Left renal pelvis (tissue), 4 donors: ENCODE data around the gene MYO7A. TPM values are rescaled to one million over a fixed set of nuclear protein-coding genes. Genes with fewer than 3 reads are reported as not detected.

ENCODE experiments used
- DNase-seq, 4 donors: peaks; one replicate each; pipeline ENCODE4 v3.0.0-alpha.2; 2013; ENCODE audit warnings: low read depth in 4 of 4, low spot score in 3 of 4
- polyA plus RNA-seq, 4 donors: library from polyadenylated mRNA; unstranded; fragments of 120-200 nt; gene quantifications; one replicate each; pipeline ENCODE4 v1.2.1, GENCODE V29; 2013; ENCODE audit not compliant: insufficient read length in 4 of 4

The MYO7A gene
- polyA plus RNA-seq, 4 donors = 2.2 to 4.2 (median 2.8) TPM

- DNase-seq = no peak
Observed at GRCh38 chr11:77144196-77144856, 16.3 kb downstream of the MYO7A start.

- no peak for DNase-seq
Observed at GRCh38 chr11:77144857-77145428, 16.9 kb downstream of the MYO7A start.

DNA sequence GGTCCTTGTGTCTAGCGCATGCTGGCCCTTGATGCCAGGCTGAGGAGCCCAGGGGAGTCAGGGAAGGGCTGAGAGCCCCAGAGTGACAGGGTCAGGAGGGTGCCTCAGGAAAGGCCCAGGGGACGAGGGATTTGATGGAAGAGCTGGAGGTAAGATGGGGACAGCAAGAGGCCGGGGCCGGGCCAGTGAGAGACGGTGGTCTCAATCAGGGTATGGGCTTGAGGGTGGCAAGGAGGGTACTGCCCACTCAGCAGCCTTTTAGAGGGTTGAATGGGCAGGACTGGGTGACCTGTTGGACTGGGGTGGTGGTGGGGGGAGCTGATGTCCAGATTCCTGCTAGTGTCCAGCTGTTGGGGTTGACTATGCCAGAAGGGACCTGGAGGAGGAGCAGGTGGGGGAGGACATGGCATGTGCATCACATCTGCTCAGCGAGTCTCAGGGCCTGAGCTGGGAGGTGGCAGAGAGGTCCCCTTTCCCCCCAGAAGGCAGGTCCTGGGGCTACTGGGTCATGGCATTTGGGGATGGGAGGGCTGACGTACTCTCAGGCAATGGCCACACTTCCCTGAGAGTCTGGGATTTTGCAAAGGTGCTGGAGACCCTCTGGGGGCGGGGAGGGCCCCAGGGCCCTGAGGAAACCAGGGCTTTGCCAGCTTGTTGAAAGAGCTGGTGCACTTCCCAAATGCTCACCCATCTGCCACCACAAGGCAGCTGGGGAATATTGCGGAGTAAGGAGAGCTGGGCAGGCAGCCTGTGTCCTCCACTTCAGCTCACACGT, 18.4 kb downstream of the MYO7A start:
- no peak for DNase-seq

DNA sequence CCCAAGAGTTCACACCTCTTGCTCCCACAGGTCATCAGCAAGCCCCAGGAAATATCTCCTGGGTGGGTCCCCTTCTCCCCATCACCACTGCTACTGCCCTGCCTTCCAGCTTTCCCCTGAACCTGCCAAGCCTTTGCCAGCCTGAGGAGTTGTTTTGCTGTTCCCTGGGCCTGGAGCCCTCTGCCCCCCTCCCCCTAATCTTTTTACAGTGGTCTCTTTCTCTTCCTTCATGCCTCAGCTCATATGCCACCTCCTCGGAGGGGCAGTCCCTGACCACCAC, 18.9 kb downstream of the MYO7A start:
- no peak for DNase-seq

DNA sequence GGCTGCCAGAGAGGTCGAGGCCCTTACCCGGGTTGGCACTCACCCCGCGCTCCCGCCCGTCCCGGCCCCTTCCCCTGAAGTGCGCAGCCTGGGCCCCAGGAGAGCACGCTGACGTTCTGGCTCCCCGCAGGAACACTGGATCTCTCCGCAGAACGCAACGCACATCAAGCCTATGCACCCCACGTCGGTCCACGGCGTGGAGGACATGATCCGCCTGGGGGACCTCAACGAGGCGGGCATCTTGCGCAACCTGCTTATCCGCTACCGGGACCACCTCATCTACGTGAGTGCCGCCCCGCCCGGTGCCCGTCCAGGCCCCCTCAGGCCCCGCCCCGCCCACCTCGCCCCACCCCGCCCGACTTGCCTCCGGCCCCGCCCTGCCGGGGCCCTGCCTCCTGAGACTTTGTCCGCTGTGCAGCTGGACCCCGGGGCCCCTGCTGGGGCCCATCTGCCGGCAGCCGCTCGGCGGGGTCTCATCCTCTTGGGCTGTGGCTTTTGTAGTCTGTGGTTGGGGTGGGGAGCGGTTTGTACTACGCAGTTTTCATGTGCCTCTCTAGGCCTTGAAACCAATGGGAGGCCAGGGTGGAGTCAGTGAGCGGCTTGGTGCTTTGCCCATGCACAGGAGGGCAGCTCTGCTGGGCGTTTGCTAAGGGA, 19.7 kb downstream of the MYO7A start:
- no peak for DNase-seq

- DNase-seq = no peak
Observed at GRCh38 chr11:77148963-77149715, 21.1 kb downstream of the MYO7A start.

DNA sequence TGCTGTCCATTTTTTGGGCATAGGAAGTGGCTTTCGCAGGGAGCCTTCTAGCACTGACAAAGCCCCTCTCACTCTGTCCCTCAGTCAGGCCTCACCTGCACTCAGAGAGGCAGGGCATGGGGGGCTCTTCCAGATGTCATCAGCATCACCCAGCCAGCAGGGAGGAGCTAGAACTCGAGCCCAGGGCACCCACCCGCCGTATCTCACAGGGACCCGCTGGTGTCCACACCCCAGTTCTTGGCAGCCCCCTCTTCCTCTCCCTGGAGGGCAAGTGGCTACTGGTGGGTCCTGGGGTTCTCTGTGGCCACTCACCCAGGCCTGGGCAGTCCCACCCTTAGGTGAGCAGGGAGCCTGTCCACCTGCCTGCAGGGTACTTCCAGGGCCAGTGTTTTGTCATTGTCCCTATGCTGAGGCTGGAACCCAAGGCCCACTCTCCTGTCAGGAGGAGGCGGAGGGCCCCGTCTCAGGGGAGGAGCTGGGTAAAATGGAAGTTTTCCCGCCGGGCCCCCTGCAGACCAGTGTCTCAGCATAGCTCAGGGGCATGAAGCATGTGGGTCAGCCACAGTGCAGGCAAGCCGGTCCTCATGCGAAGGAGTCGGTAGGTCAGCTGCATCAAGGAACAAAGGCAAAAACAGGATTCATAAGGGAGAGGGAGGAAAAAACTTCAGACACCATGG, 21.8 kb downstream of the MYO7A start:
- DNase-seq = no peak

DNA sequence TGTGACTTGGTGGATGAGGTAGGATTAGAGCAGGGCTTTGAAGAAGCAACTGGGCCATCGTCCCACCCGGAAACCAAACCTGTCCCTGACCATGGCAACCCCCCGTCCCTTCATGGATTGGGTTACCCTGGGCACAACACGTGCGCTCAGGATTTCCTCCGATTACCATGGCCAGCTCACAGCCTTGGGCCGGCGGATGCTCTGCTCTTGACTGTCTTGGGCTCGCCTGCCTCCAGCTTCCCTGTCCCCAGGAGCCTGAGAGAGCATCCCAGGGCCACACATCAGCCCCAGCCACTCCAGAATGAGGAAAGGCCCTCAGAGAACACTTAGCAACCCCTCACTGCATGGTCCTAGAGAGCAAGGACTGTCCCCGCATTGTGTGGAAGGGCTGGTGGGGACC, 22.8 kb downstream of the MYO7A start:
- DNase-seq = no peak

- no peak for DNase-seq
Observed at GRCh38 chr11:77151804-77152509, 23.9 kb downstream of the MYO7A start.

DNA sequence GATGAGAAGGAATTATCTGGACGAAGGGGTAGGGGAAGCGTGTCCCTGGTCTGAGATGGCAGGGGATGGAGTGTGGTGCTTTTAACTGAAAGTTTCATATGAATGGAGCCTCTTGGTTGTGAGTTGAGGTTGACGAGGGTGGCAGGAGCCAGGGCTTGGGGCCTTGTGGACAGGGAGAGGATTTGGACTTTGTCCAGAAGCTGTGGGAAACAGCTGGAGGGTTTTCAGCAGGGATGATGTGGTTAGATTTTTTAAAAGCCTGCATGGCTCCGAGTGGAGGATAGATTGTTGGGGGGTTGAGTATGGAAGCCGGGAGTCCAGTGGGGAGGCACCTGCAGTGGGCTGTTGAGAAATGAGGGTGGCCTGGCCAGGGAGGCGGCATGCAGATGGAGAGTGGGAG, 24.8 kb downstream of the MYO7A start:
- no peak for DNase-seq

- DNase-seq = no peak
Observed at GRCh38 chr11:77153276-77154185, 25.5 kb downstream of the MYO7A start.

GRCh38 chr11:77154381-77155081, 26.5 kb downstream of the MYO7A start:
- DNase-seq = no peak

DNA sequence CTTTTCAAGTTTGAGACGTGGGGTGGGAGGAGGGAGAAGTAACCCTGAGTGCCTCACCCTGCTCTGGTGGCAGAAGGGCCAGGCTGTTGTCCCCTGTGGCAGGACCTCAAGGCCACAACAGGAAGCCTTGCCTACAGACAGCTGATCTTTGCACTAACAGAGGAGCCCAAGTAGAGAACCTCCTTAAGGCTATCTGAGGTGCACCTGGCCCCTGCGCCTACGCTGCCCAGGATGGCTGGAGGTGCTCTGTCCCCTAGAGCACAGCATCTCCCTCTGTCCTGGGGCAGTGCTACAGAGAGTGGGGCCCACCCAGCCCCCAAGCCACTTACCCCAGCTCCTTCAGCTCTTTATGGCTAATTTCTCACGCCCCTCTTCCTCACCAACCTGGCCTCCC, 27.0 kb downstream of the MYO7A start:
- DNase-seq = no peak

DNA sequence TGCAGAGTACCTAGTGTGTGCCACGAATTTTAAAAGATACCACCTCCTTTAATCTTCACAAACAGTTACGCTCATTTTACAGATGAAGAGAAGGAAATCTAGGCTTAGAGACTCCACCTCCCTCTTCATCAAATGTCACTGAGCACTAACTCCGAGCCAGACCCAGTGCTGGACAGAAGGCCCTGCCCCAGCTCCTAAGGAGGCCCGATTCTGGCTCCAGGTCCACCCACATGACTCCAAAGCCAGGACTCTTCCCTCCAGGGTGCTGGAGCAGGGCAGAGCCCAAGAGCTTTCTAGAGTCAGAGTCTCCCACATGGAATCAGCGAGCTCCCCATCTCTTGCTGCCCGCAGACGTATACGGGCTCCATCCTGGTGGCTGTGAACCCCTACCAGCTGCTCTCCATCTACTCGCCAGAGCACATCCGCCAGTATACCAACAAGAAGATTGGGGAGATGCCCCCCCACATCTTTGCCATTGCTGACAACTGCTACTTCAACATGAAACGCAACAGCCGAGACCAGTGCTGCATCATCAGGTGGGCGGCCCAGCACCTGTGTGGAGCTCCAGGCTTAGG, 27.6 kb downstream of the MYO7A start:
- DNase-seq = no peak

DNA sequence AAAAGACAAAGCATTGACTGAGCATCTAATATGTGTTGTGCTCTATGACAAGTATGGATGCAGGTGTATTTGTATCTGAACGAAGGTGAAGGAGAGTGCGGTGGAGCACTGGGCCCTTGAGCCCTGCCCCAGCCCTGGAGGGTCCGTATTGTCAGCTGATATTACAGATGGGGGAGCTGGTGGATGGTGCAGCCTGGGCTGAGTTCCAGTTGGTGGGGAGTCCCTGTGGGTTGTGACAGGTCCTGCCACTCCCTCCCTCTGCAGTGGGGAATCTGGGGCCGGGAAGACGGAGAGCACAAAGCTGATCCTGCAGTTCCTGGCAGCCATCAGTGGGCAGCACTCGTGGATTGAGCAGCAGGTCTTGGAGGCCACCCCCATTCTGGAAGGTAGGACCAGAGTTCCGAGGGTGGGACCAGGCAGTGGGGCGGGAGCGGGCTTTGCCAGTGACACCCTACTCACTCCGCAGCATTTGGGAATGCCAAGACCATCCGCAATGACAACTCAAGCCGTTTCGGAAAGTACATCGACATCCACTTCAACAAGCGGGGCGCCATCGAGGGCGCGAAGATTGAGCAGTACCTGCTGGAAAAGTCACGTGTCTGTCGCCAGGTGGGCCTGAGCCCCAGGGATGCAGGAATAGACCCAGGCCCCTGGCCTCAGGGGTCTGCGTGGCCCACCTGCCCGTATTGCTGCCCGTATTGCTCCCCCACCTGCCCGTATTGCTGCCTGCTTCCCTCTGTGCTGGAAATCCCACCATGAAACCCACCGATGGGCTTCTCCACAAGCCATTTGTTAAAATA, 28.6 kb downstream of the MYO7A start:
- no peak for DNase-seq

DNA sequence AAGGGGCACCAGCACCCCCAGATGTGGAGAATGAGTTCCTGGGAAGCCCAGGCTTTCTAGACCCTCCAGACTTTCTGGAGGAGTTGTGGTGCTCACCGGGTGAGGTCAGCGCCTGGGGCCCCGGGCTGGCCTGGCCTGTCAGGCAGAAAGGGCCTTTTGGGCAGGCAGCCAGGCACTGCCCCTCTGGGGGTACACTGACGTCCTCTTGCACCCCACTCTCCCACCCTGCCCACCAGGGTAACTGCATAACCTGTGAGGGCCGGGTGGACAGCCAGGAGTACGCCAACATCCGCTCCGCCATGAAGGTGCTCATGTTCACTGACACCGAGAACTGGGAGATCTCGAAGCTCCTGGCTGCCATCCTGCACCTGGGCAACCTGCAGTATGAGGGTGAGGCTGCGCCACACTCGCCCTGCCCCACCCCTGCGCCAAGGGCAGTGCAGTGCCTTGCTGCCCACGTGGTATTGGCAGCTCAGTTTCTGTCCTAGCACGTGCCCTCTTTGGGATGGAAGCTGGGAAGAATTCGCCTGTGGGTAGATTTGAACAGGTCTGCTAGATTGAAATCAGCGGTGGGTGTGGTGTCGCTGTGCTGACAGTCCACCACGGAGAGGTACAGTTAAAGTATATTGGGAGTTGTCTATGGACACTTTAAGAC, 30.1 kb downstream of the MYO7A start:
- DNase-seq = no peak
